Fibroblast of pulmonary artery (primary cell): ENCODE measurements around the gene OSBP2.
A peak's percentile ranks its signal among the peaks of the same experiment; 100 is the strongest.

ENCODE experiments used
- DNase-seq: peaks from one replicate; pipeline ENCODE4 v3.0.0-alpha.2; 2010; ENCODE audit warnings: low read depth
- H3K4me3 ChIP-seq: replicated peaks from 2 replicates; pipeline ENCODE4 v1.5.1; 2011; ENCODE audit warnings: low read depth, mild to moderate bottlenecking, control low read depth, low read length, moderate library complexity
- CTCF ChIP-seq: IDR thresholded peaks from 2 replicates; pipeline ENCODE4 v1.5.1; 2011; ENCODE audit warnings: mild to moderate bottlenecking, control low read depth, low read length, inconsistent platforms; ENCODE audit errors: missing control alignments

The OSBP2 gene

GRCh38 chr22:30940685-30941362 lies 246.2 kb downstream of the OSBP2 start:
- TF ChIP-seq CTCF, result no peak
- no peak overlapping the region for H3K4me3 ChIP-seq
- DNase-seq, result no peak

GRCh38 chr22:30941363-30941740 lies 246.7 kb downstream of the OSBP2 start:
- no peak for TF ChIP-seq CTCF
- no peak for DNase-seq
- no peak overlapping the region for H3K4me3 ChIP-seq

GRCh38 chr22:30943368-30943767 lies 248.7 kb downstream of the OSBP2 start:
- DNase-seq, result no peak
- TF ChIP-seq CTCF, result no peak
- no peak overlapping the region for H3K4me3 ChIP-seq

DNA sequence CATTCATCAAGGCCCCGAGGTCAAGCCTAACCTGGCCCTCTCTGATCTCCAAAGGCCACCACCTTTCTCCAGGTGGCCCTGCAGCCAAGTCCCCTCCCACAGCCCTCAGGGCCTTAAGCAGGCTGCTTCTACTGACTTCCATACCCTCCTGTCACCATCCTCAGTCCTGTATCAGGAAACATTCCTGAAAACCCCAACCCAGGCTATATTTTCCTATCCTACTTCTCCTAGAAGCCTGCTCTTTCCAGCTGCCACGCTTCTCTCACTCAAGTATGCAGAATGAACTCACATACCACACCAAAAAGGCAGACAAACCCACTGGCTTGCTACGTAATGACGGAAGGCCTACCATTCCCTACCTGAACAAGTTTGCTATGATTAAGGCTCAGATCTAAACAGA lies 250.3 kb downstream of the OSBP2 start:
- H3K4me3 ChIP-seq, result no peak overlapping the region
- no peak for TF ChIP-seq CTCF
- DNase-seq, result no peak

DNA sequence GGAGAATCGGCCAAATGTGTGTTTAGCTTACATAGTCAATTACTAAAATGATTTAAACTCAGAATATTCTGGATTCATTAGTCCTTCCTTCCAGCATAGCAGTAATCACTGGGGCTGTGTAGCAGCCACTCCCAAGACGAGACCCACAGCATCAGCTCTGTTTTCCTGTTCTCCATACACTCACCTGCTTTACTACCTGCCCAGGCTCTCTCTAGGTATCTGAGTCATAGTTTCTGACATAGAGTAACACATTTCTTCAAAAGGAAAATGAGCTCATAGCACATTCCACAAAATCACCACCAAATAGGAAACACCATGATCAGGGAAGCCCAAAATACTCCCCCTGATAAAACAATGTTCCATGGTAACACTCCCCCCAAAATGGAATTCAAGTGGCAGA lies 251.0 kb downstream of the OSBP2 start:
- no peak for TF ChIP-seq CTCF
- no peak overlapping the region for H3K4me3 ChIP-seq
- DNase-seq, result no peak

GRCh38 chr22:30946354-30946753 lies 251.7 kb downstream of the OSBP2 start:
- H3K4me3 ChIP-seq, result no peak overlapping the region
- no peak for TF ChIP-seq CTCF
- no peak for DNase-seq

- DNase-seq, result no peak
- peak; percentile 7 for TF ChIP-seq CTCF
- H3K4me3 ChIP-seq, result no peak overlapping the region
These were observed 252.6 kb downstream of the OSBP2 start for GRCh38 chr22:30947173-30947815.
